HEK293T (cell line): ENCODE data around the gene MID1.

Experiments
- CTCF ChIA-PET: fragments of 350-600 bp; formaldehyde crosslinking; extraction: SDS; loops from one replicate; lab custom pipeline; 2021; ENCODE audit warnings: antibody characterized with exemption, inconsistent platforms; lab: Yijun Ruan, JAX
- POLR2A ChIA-PET: fragments of 350-600 bp; formaldehyde crosslinking; extraction: SDS; loops from one replicate; lab custom pipeline; 2020; ENCODE audit warnings: antibody characterized with exemption, inconsistent platforms; lab: Yijun Ruan, JAX
- DNase-seq: peaks from one replicate; pipeline ENCODE4 v3.0.0; 2012; ENCODE audit warnings: mixed read lengths; ENCODE audit errors: extremely low spot score
- ARNT ChIP-seq: fragments of 450-650 bp; IDR thresholded peaks from 2 replicates; pipeline ENCODE4 v1.6.1; 2017; ENCODE audit warnings: mild to moderate bottlenecking
- BHLHE40 ChIP-seq: fragments of 450-650 bp; IDR thresholded peaks from 2 replicates; pipeline ENCODE4 v1.6.1; 2016; ENCODE audit warnings: mild to moderate bottlenecking, moderate library complexity, borderline replicate concordance
- CTBP1 ChIP-seq: fragments of 450-650 bp; IDR thresholded peaks from 2 replicates; pipeline ENCODE4 v1.6.1; 2016; ENCODE audit warnings: borderline replicate concordance
- ELF4 ChIP-seq: fragments of 450-650 bp; IDR thresholded peaks from 2 replicates; pipeline ENCODE4 v1.6.1; 2017; ENCODE audit warnings: antibody characterized with exemption
- FOXA1 ChIP-seq: fragments of 450-650 bp; IDR thresholded peaks from 2 replicates; pipeline ENCODE4 v1.6.1; 2016; ENCODE audit warnings: mild to moderate bottlenecking
- FOXK2 ChIP-seq: fragments of 450-650 bp; IDR thresholded peaks from 2 replicates; pipeline ENCODE4 v1.6.1; 2016; ENCODE audit warnings: mild to moderate bottlenecking
- FOXM1 ChIP-seq: fragments of 450-650 bp; IDR thresholded peaks from 2 replicates; pipeline ENCODE4 v1.6.1; 2017; ENCODE audit warnings: mild to moderate bottlenecking, borderline replicate concordance
- HDGF ChIP-seq: fragments of 450-650 bp; IDR thresholded peaks from 2 replicates; pipeline ENCODE4 v1.6.1; 2017; ENCODE audit warnings: antibody characterized with exemption, borderline replicate concordance
- L3MBTL2 ChIP-seq: fragments of 450-650 bp; conservative IDR thresholded peaks from 2 replicates; pipeline ENCODE4 v1.6.1; 2016; ENCODE audit warnings: mild to moderate bottlenecking
- LEF1 ChIP-seq: fragments of 450-650 bp; IDR thresholded peaks from 2 replicates; pipeline ENCODE4 v1.6.1; 2017; ENCODE audit warnings: mild to moderate bottlenecking, borderline replicate concordance
- NFRKB ChIP-seq: fragments of 450-650 bp; IDR thresholded peaks from 2 replicates; pipeline ENCODE4 v1.6.1; 2016; ENCODE audit warnings: mild to moderate bottlenecking, moderate library complexity
- PKNOX1 ChIP-seq: fragments of 450-650 bp; IDR thresholded peaks from 2 replicates; pipeline ENCODE4 v1.6.1; 2016
- SP1 ChIP-seq: fragments of 450-650 bp; IDR thresholded peaks from 2 replicates; pipeline ENCODE4 v1.6.1; 2017
- SUZ12 ChIP-seq: fragments of 450-650 bp; IDR thresholded peaks from 2 replicates; pipeline ENCODE4 v1.6.1; 2016; ENCODE audit warnings: mild to moderate bottlenecking
- TARDBP ChIP-seq: fragments of 450-650 bp; IDR thresholded peaks from 2 replicates; pipeline ENCODE4 v1.6.1; 2016
- ZNF384 ChIP-seq: fragments of 450-650 bp; IDR thresholded peaks from 2 replicates; pipeline ENCODE4 v1.6.1; 2016

MID1 gene

GRCh38 chrX:10622197-10622596 lies 1.8 kb upstream of the MID1 start:
- ChIA-PET POLR2A (no interaction called here), CTCF (no interaction called here)
- TF ChIP-seq TARDBP (no peak), ARNT (no peak), FOXM1 (no peak), FOXA1 (no peak), ZNF384 (no peak), BHLHE40 (no peak), NFRKB (no peak), FOXK2 (no peak), PKNOX1 (no peak), LEF1 (no peak), HDGF (no peak), CTBP1 (no peak), ELF4 (no peak), SP1 (no peak), SUZ12 (no peak)
- DNase-seq = no peak

- DNase-seq = no peak
- POLR2A ChIA-PET = interaction anchor here (0.7 to 3.2 kb wide), 31 partner anchors 8 to 446 kb away, joined by 3 to 44 read pairs (median 4); no protein-coding TSS in a partner anchor
- CTCF ChIA-PET = interaction anchor here (0.7 to 2.0 kb wide), 7 partner anchors 12 to 429 kb away, joined by 3 to 8 read pairs (median 4); no protein-coding TSS in a partner anchor
- TF ChIP-seq CTBP1 (no peak), PKNOX1 (0 out of 2 replicates have a peak, but pooled peaks have one; percentile 15)
Observed at GRCh38 chrX:10619425-10620046, 849 bp downstream of the MID1 start.

- TF ChIP-seq SP1 (no peak), FOXK2 (no peak), ZNF384 (no peak), FOXA1 (no peak), ARNT (no peak), SUZ12 (no peak), L3MBTL2 (no peak), TARDBP (no peak), LEF1 (no peak), HDGF (no peak), BHLHE40 (no peak), ELF4 (no peak), FOXM1 (no peak), CTBP1 (no peak), PKNOX1 (no peak), NFRKB (no peak)
- ChIA-PET POLR2A (interaction anchor here (0.7 to 3.2 kb wide), 21 partner anchors 8 to 445 kb away, joined by 3 to 44 read pairs (median 5); no protein-coding TSS in a partner anchor), CTCF (interaction anchor here (0.7 to 2.0 kb wide), 5 partner anchors 16 to 429 kb away, joined by 3 to 8 read pairs (median 4); no protein-coding TSS in a partner anchor)
- DNase-seq = no peak
Observed at GRCh38 chrX:10618961-10619360, 1.4 kb downstream of the MID1 start.

DNA sequence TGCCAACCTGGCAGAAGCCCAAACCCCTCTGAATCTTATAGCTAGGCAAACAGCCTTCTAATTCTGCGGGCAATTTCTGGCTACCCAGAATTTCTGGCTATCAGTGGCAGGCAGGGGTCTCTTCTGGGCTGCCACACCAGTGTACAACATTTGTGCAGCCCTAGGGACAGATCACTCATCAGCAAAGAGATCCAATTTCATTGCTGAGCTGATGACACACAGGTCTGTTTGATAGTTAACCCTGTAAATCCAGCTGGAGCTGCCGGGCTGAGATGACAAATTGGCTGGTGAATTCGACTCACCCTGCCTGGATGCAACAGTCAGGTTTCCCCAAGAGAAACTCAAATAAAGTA lies 2.4 kb downstream of the MID1 start:
- TF ChIP-seq PKNOX1 (peak; percentile 94), FOXM1 (no peak), CTBP1 (peak; percentile 84; the same call in 1 of the 2 replicates)
- CTCF ChIA-PET = interaction anchor here (1.1 to 1.4 kb wide), 2 partner anchors 15 to 20 kb away, joined by 5 read pairs; no protein-coding TSS in a partner anchor
- DNase-seq = peak; percentile 33
- POLR2A ChIA-PET = interaction anchor here (0.8 to 3.2 kb wide), 9 partner anchors 9 to 152 kb away, joined by 3 to 44 read pairs (median 5); no protein-coding TSS in a partner anchor

GRCh38 chrX:10617186-10617998 lies 3.0 kb downstream of the MID1 start:
- no peak for DNase-seq
- ChIA-PET POLR2A (interaction anchor here (0.8 to 1.5 kb wide), 4 partner anchors 10 to 29 kb away, joined by 3 to 5 read pairs (median 4); no protein-coding TSS in a partner anchor), CTCF (interaction anchor here (1.1 to 1.4 kb wide), 2 partner anchors 14 to 19 kb away, joined by 5 read pairs; no protein-coding TSS in a partner anchor)
- TF ChIP-seq ZNF384 (no peak), SP1 (no peak), NFRKB (no peak), PKNOX1 (no peak), SUZ12 (no peak), FOXA1 (no peak), HDGF (no peak), TARDBP (no peak), L3MBTL2 (no peak), LEF1 (no peak), BHLHE40 (no peak), CTBP1 (no peak), ELF4 (no peak), ARNT (no peak), FOXM1 (no peak), FOXK2 (no peak)
